Jurkat, Clone E6-1 (cell line): ENCODE data around the gene DDX27.
"Not testable (repeated sequence)": the region's sequence is repeated elsewhere in the genome, so short reads cannot be mapped to it uniquely, and the experiment has no call there.

ENCODE experiments used
- DNase-seq: peaks from one replicate; pipeline ENCODE4 v3.0.0-alpha.2; 2011; ENCODE audit warnings: low read depth, low spot score
- H3K4me3 ChIP-seq: 2 replicates; pipeline ENCODE4 v1.5.1; 2011; ENCODE audit warnings: mild to moderate bottlenecking, low read length, control low read depth, moderate library complexity

The DDX27 gene

GRCh38 chr20:49199729-49200293, 19.4 kb upstream of the DDX27 start:
- H3K4me3 ChIP-seq, result no peak overlapping the region
- no peak for DNase-seq

GRCh38 chr20:49203011-49203410, 16.2 kb upstream of the DDX27 start:
- DNase-seq, result no peak
- no peak overlapping the region for H3K4me3 ChIP-seq

- no peak for DNase-seq
- no peak overlapping the region for H3K4me3 ChIP-seq
Measured at GRCh38 chr20:49203746-49204145, 15.5 kb upstream of the DDX27 start.

DNA sequence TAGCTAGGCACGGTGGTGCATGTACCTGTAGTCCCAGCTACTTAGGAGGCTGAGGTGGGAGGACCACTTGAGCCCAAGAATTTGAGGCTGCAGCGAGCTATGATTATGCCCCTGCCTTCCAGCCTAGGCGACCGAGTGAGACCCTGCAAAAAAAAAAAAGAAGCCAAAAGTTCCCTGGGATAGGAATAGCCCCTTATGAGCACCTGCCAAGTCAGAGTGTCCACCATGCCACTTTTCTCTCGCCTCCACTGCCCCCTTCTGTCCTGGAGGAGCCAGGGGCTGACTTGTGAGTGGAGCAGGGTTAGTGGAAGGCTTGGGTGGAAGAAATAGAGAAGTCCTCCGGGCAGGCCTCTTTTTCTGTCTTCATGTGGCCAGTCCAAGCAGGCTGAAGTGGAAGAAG, 12.1 kb upstream of the DDX27 start:
- no peak overlapping the region for H3K4me3 ChIP-seq
- DNase-seq, result no peak

- H3K4me3 ChIP-seq, result no peak overlapping the region
- DNase-seq, result no peak
Measured at GRCh38 chr20:49210101-49210756, 9.0 kb upstream of the DDX27 start.

DNA sequence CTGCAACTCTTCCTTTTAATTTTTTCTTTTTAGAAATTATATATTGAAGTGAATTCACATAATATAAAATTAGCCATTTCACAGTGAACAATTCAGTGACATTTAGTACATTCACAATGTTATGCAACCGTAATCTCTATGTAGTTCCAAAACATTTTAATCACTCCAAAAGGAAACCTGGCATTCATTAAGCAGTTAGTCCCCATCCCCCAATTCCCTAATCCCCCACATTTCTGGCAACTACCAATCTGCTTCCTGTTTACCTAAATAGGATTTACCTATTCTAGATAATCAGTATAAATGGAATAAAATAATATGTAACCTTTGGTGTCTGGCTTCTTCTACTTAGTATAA, 8.5 kb upstream of the DDX27 start:
- no peak overlapping the region for H3K4me3 ChIP-seq

DNA sequence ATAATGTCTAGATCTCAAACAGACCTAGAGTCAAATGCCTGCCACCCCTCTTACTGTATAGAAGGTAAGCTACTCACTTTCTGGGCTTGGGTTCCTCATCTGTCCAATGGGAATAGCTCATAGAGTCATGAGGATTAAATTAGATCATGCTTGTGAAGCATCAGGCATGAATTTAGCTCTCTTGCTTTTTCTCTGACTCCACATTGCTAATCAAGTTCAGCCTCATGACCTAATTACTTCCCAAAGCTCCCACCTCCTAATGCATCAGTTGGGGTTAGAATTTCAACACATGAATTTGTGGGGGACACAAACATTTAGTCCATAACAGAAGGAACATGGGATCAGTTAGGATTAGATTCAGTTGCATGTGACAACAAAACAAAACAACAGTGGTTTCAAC, 4.6 kb upstream of the DDX27 start:
- no peak for DNase-seq
- H3K4me3 ChIP-seq, result no peak overlapping the region

More for the DNA sequence above, 8.5 kb upstream of the DDX27 start:
- no peak for DNase-seq

- no peak overlapping the region for H3K4me3 ChIP-seq
- DNase-seq, result no peak
Measured at GRCh38 chr20:49215232-49215631, 4.0 kb upstream of the DDX27 start.

GRCh38 chr20:49216991-49217578, 2.1 kb upstream of the DDX27 start:
- DNase-seq, result peak; percentile 88
- peak overlapping the region; percentile 36 for H3K4me3 ChIP-seq

GRCh38 chr20:49218739-49219090, 501 bp upstream of the DDX27 start:
- not testable (repeated sequence) for DNase-seq
- peak overlapping the region; percentile 81 for H3K4me3 ChIP-seq

DNA sequence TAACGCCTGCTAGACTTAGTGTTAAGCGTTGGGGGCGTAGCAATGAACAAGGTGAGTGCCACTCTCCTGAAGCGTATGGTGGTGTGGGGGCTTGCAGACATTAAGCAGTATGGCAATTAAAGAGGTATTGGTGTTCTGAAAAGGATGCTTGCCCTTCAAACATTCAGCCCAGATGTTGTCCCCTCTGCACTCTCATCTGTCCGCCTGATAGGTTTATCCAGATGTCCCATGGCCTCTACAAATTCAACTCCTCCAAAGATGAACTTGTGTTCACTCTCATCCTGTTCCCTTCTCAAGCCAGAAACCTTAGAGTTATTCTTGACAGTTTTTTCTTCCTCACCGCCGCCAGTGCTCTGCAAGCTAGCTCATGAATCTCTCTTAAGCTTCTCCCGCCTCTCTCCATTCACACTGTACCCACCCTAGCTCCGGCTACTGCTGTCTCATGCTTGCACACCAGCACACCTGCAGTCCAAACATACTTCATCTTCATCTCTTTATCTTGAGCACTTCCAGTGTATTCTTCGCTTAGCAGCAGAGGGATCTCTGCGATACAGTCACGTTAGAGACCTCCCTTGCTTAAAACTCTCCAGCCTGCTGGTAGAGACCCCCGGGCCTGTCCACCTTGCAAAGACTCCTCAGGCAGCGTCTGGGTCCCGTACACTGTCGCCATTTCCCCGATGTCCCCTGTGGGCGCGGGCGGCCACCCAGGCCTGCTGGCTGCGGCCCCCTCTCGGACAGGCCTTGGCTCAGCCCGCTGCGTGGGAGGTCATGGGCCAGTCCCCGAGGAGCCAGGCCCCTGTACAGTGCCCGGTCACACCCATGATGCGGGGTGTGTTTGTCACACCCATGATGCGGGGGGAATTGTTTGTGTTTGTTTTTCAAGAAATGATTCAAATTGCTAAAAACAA, 962 bp downstream of the DDX27 start:
- H3K4me3 ChIP-seq, result peak overlapping the region; percentile 81
- no peak for DNase-seq

GRCh38 chr20:49225896-49226295, 6.7 kb downstream of the DDX27 start:
- DNase-seq, result no peak

GRCh38 chr20:49228676-49229075, 9.5 kb downstream of the DDX27 start:
- no peak for DNase-seq
- H3K4me3 ChIP-seq, result no peak overlapping the region

More at GRCh38 chr20:49225896-49226295, 6.7 kb downstream of the DDX27 start:
- no peak overlapping the region for H3K4me3 ChIP-seq

- DNase-seq, result no peak
Measured at GRCh38 chr20:49229381-49229780, 10.2 kb downstream of the DDX27 start.

GRCh38 chr20:49230021-49230420, 10.8 kb downstream of the DDX27 start:
- no peak for DNase-seq

More at GRCh38 chr20:49229381-49229780, 10.2 kb downstream of the DDX27 start:
- no peak overlapping the region for H3K4me3 ChIP-seq

GRCh38 chr20:49230561-49231133, 11.4 kb downstream of the DDX27 start:
- no peak for DNase-seq
- no peak overlapping the region for H3K4me3 ChIP-seq

More at GRCh38 chr20:49230021-49230420, 10.8 kb downstream of the DDX27 start:
- no peak overlapping the region for H3K4me3 ChIP-seq

DNA sequence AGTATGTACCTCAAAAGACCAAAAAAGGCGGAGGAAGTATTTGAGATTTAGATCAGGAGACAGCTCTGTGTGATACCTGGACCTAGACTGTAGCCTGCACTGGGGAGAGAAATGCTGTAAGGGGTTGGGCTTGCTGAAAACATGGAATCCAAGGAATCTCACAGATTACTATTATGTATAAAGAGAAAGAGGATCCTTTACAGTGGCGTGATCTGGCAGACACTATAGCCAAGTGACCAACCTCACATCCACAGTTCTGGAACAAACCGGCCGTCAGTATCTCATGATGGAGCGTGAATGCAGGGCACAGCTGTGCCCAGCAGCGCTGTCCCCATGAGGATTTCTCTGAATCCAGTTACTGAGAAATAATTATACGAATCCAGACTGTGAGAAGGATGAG, 12.3 kb downstream of the DDX27 start:
- no peak overlapping the region for H3K4me3 ChIP-seq
- DNase-seq, result no peak

DNA sequence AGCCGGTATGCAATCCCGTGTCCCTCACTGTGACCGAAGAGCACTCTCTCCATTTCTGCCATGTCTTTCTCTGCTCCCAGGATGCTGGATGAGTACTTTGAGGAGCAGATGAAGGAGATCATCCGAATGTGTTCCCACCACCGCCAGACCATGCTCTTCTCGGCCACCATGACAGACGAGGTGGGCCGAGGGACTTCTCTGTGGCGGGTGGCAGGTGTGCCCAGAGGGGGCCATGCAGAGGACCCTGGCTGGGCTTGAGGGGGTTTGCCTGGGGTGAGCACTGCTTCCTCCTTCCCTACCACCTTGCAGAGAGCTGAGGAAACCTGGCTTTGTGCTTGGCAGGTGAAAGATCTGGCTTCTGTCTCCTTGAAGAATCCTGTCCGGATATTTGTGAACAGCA, 14.0 kb downstream of the DDX27 start:
- DNase-seq, result no peak
- no peak overlapping the region for H3K4me3 ChIP-seq

DNA sequence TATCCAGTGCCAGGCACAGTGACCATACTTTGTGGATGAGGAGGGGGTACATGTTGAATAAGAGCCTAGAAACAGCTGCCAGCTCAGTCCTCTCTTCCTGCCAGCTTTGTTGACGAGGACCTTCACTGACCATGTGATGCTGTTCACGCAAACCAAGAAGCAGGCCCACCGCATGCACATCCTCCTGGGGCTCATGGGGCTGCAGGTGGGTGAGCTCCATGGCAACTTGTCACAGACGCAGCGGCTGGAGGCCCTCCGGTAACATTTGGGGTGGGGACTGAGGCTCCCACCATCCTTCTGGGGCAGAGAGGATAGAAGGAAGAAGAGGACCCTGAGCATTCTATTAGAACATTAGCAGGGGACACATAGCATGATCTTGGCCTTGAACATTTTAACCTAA, 15.6 kb downstream of the DDX27 start:
- no peak overlapping the region for H3K4me3 ChIP-seq
- DNase-seq, result no peak

DNA sequence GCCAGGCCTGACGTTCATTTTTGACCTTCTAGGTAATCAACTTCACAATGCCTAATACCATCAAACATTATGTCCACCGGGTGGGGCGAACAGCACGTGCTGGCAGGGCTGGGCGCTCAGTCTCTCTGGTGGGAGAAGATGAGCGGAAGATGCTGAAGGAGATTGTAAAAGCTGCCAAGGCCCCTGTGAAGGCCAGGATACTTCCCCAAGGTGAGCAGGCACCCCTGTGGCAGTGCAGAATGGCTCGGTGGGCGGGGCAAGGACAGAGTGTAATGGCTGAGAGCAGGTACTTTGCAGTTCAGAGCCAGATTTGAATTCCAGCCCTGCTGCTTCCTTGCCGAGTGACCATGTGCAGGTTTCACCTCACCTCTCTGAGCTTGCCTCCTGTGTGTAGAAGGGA, 17.1 kb downstream of the DDX27 start:
- H3K4me3 ChIP-seq, result no peak overlapping the region
- DNase-seq, result no peak
